ENCODE results near the gene DRC3. TPM values are rescaled to one million over a fixed set of nuclear protein-coding genes. Genes with fewer than 3 reads are reported as not detected.

Gene DRC3
- total RNA-seq, 1 donor from 2014 or later = 0.74 TPM

- TF ChIP-seq CTCF (IDR thresholded peaks at IDR 0.05) (no peak), POLR2AphosphoS5 (IDR thresholded peaks at IDR 0.05; ENCODE audit: insufficient read depth in 1 of 2, low read depth in 1 of 2) (no peak)
Measured at GRCh38 chr17:17957584-17957916, 15.1 kb upstream of the DRC3 start.

DNA sequence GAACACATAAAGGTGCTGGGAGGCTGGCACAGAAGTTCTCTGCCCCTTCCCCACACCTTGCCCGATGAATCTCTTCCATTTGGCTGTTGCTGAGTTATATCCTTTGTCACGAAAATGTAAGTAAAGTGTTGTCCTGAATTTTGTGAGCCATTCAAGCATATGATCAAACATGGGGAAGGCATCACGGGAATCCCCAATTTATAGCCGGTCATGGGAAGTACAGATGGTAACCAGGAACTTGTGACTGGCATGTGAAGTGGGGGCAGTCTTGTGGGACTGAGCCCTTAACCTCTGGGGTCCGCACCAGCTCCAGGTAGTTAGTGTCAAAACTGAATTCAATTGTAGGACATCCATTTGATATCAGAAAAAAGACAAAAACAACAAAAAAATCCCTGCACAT is 13.7 kb upstream of the DRC3 start:
- no peak for DNase-seq (ENCODE audit: extremely low spot score in 2 of 2)
- peak overlapping the region; percentile 84 for H3K27ac ChIP-seq
- H3K4me1 ChIP-seq = peaks cover 57% of the 10 kb centered on the region
- intact Hi-C loops (cut with DNase I) = no loop called here
- TF ChIP-seq CTCF (IDR thresholded peaks at IDR 0.05) (no peak), POLR2A (IDR thresholded peaks at IDR 0.05) (no peak), POLR2AphosphoS5 (IDR thresholded peaks at IDR 0.05; ENCODE audit: insufficient read depth in 1 of 2, low read depth in 1 of 2) (no peak)
- no peak overlapping the region for H3K4me3 ChIP-seq
- H3K9me3 ChIP-seq = no peaks in the 10 kb centered on the region
- no peaks in the 10 kb centered on the region for H3K27me3 ChIP-seq
- H3K36me3 ChIP-seq = peaks cover 0 to 8% of the 10 kb centered on the region in 2 donors

More at GRCh38 chr17:17957584-17957916, 15.1 kb upstream of the DRC3 start:
- Histone ChIP-seq H3K27ac (peak overlapping the region; percentile 84), H3K36me3 (peaks cover 0 to 8% of the 10 kb centered on the region in 2 donors), H3K9me3 (no peaks in the 10 kb centered on the region), H3K4me1 (peaks cover 58% of the 10 kb centered on the region), H3K4me3 (no peak overlapping the region), H3K27me3 (no peaks in the 10 kb centered on the region)
- intact Hi-C loops (cut with DNase I) = no loop called here
- no peak for DNase-seq (ENCODE audit: extremely low spot score in 2 of 2)

DNA sequence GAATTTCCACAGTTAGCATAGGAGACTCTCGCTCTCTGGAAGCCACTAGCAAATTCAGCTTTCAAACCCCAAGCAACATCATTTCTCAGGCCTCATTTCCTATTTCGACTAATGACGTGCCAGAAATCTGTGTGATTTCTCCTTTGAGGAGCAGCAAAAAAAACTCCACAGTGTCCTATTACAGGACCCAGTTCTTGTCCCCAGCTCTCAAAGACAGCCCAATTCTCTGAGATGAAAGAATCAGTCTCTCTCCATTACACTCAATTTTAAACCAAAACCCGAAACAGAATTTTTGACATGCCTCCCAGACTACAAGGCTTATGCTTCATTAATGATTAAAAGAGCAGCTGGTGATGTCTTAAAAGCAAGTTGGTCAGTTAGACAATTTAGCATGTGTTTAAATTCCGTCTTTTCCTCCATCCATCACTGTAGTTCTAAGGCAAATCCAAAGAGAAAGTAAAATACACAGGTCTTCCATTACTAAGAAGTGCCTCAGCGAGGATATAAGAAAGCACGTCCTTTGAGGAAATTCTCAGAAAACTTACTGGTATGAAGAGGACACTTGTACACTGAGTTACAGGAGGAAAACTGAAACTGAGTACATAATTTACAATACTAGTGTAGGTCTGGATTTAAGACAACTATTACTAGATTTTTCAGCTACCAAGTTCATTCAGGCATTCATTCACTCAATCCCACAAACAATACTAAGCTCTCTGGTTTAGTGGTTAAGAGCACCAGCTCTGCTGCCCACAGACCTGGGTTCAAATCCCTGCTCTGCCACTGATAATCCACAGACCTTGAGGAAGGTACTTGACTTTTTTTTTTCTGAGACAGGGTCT is 12.9 kb upstream of the DRC3 start:
- Histone ChIP-seq H3K9me3 (no peaks in the 10 kb centered on the region), H3K4me1 (peaks cover 63% of the 10 kb centered on the region), H3K36me3 (peaks cover 0 to 4% of the 10 kb centered on the region in 2 donors), H3K27ac (peak overlapping the region; percentile 84), H3K27me3 (no peaks in the 10 kb centered on the region), H3K4me3 (peak overlapping the region in 1 of 2 donors; percentile 18)
- DNase-seq (ENCODE audit: extremely low spot score in 2 of 2) = no peak
- intact Hi-C loops (cut with DNase I) = no loop called here
- TF ChIP-seq CTCF (IDR thresholded peaks at IDR 0.05) = no peak
- TF ChIP-seq POLR2AphosphoS5 (IDR thresholded peaks at IDR 0.05; ENCODE audit: insufficient read depth in 1 of 2, low read depth in 1 of 2) = no peak
- no peak for TF ChIP-seq POLR2A (IDR thresholded peaks at IDR 0.05)

DNA sequence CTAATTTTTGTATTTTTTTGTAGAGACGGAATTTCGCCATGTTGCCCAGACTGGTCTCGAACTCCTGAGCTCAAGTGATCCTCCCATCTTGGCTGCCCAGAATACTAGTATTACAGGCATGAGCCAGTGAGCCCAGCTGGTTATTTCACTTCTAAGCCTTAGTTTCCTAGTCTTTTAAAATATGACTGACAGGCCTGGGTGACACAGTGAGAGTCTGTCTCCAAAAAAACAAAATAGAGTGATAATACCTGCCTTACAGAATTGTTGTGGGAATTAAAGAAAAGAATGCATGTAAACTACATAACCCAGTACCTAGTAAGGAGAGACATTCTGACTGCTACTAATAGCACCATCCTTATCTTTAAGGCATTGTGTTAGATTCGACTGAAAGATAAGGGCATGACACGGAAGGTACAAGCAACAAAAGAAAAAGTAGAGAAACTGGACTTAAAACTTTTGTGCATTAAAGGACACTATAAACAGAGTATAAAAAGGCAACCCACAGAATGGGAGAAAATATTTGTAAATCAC is 12.1 kb upstream of the DRC3 start:
- TF ChIP-seq CTCF (IDR thresholded peaks at IDR 0.05) = no peak
- no peak for TF ChIP-seq POLR2AphosphoS5 (IDR thresholded peaks at IDR 0.05; ENCODE audit: insufficient read depth in 1 of 2, low read depth in 1 of 2)
- TF ChIP-seq POLR2A (IDR thresholded peaks at IDR 0.05) = no peak
- Histone ChIP-seq H3K4me1 (peaks cover 68% of the 10 kb centered on the region), H3K9me3 (no peaks in the 10 kb centered on the region), H3K4me3 (no peak overlapping the region), H3K27ac (peak overlapping the region; percentile 84), H3K36me3 (no peaks in the 10 kb centered on the region), H3K27me3 (no peaks in the 10 kb centered on the region)
- intact Hi-C loops (cut with DNase I) = no loop called here
- no peak for DNase-seq (ENCODE audit: extremely low spot score in 2 of 2)

DNA sequence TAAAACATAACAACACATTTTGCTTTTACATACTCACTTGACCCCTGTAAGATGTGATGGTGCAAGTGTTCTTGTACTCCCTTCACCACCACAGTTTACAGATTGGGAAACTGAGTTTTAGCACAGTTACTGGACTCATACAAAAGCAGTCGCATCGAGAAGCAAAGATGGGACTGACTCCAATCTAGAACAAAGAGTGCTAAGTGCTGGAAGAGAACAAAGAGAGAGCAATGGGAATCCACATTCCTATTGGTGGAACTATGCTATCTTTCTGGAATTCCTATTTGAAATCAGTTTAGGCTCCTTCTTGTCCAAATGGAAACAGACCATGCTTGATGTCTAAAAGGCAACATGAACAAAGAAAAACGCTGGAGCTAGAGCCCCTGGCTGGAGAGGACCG is 9.6 kb upstream of the DRC3 start:
- no peaks in the 10 kb centered on the region for H3K9me3 ChIP-seq
- peaks cover 63% of the 10 kb centered on the region for H3K4me1 ChIP-seq
- no peak overlapping the region for H3K27ac ChIP-seq
- DNase-seq (ENCODE audit: extremely low spot score in 2 of 2) = no peak
- TF ChIP-seq CTCF (IDR thresholded peaks at IDR 0.05) = no peak
- TF ChIP-seq POLR2A (IDR thresholded peaks at IDR 0.05) = no peak
- TF ChIP-seq POLR2AphosphoS5 (IDR thresholded peaks at IDR 0.05; ENCODE audit: insufficient read depth in 1 of 2, low read depth in 1 of 2) = no peak
- H3K4me3 ChIP-seq = no peak overlapping the region
- intact Hi-C loops (cut with DNase I) = no loop called here
- no peaks in the 10 kb centered on the region for H3K36me3 ChIP-seq
- H3K27me3 ChIP-seq = no peaks in the 10 kb centered on the region

Data from vagina (tissue), 2 donors.